ENCODE data around the gene STK11IP. TPM values are rescaled to one million over a fixed set of nuclear protein-coding genes. Genes with fewer than 3 reads are reported as not detected.

Gene STK11IP
- total RNA-seq, 2 donors from 2014 or later = 27.3 to 31.1 TPM

DNA sequence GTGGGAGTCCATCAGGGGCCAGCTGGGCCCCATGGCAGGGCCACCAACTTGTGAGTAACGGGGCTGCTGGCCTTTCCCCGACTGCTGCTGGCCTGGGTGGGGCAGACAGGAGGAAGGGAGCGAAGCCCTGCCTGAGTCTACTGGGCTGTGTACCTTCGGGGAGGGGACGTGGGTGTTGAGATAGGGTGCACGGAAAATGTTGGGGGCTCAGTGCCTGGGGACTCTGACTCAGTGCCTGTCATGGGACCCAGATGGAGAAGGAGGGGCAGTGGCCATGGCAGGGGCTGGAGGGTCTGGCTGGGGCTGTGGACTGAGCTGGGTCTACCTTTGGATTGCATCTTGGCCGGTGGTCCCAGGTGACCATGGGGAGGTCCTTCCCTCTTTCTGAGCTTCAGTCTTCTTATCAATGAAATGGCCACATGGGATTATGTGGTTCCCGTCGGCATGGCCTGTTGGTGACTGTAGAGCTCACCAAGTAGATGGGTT lies 33.8 kb downstream of the STK11IP start:
- peaks cover 6% of the 10 kb centered on the region for H3K27me3 ChIP-seq (ENCODE audit: control insufficient read depth, insufficient read depth, low read length, poor library complexity, severe bottlenecking)
- H3K27ac ChIP-seq (ENCODE audit: low read depth, low read length) = no peak overlapping the region
- no peaks in the 10 kb centered on the region for H3K27me3 Mint-ChIP-seq (ENCODE audit: insufficient read depth)
- DNase-seq = peak; percentile 24
- TF ChIP-seq, protein P1, sequence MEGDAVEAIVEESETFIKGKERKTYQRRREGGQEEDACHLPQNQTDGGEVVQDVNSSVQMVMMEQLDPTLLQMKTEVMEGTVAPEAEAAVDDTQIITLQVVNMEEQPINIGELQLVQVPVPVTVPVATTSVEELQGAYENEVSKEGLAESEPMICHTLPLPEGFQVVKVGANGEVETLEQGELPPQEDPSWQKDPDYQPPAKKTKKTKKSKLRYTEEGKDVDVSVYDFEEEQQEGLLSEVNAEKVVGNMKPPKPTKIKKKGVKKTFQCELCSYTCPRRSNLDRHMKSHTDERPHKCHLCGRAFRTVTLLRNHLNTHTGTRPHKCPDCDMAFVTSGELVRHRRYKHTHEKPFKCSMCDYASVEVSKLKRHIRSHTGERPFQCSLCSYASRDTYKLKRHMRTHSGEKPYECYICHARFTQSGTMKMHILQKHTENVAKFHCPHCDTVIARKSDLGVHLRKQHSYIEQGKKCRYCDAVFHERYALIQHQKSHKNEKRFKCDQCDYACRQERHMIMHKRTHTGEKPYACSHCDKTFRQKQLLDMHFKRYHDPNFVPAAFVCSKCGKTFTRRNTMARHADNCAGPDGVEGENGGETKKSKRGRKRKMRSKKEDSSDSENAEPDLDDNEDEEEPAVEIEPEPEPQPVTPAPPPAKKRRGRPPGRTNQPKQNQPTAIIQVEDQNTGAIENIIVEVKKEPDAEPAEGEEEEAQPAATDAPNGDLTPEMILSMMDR (conservative IDR thresholded peaks at IDR 0.05) = no peak
- H3K4me1 ChIP-seq (ENCODE audit: control insufficient read depth, insufficient read depth, low read length) = no peaks in the 10 kb centered on the region
- no peak overlapping the region for H3K4me3 ChIP-seq (ENCODE audit: low read length)
- WGBS, 2 experiments (ENCODE audit: insufficient coverage in 1 of 2, insufficient read length in 1 of 2) = 87 to 88% methylated on average over 5 to 9 of the region's 9 CpGs
- no peaks in the 10 kb centered on the region for H3K4me1 Mint-ChIP-seq
- no peaks in the 10 kb centered on the region for H3K9me3 ChIP-seq (ENCODE audit: control insufficient read depth, low read length)
- H3K27ac Mint-ChIP-seq = no peak overlapping the region
- H3K36me3 ChIP-seq (ENCODE audit: control insufficient read depth, insufficient read depth, low read length) = no peaks in the 10 kb centered on the region
- no peak overlapping the region for H3K4me3 Mint-ChIP-seq
- H3K9me3 Mint-ChIP-seq = no peaks in the 10 kb centered on the region
- no peak overlapping the region for H3K9ac ChIP-seq (ENCODE audit: extremely low read depth, low read length, poor library complexity, severe bottlenecking)
- H3K36me3 Mint-ChIP-seq (ENCODE audit: low read depth) = peaks cover 7% of the 10 kb centered on the region

DNA sequence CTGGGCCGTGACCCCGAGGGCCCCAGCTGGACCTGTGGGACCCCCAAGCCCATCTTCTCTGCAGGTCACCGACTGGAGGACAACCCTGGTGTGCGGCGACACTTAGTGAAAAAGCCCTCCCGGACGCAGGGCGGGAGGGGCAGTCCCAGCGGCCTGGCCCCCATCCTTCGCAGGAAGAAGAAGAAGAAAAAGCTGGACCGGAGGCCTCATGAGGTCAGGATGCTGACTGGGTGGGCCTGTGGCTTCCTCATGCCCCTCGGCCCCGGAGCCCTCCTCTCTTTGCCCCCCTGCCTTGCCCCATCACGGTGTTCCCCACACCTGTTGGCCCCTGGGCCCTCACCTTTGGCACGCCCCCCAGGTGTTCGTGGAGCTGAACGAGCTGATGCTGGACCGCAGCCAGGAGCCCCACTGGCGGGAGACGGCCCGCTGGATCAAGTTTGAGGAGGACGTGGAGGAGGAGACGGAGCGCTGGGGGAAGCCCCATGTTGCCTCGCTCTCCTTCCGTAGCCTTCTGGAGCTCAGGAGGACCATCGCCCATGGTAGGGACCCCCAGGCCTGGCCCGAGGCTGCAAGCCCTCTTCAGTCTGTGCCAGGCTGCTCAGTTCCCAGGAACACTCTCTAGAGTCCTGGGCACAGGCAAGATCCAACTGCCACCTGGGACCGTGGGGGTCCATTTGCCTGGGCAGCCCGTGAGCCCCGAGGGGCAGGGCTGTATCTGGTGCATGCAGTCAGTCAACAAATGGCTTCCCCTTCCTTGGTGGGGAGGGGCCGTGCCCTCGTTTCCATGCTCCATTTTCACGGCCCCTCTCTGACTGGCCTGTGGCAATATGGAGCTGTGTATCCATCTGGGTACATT lies 34.5 kb downstream of the STK11IP start:
- H3K36me3 Mint-ChIP-seq (ENCODE audit: low read depth) = peaks cover 8% of the 10 kb centered on the region
- TF ChIP-seq, protein P1 (conservative IDR thresholded peaks at IDR 0.05) = no peak
- no peaks in the 10 kb centered on the region for H3K4me1 Mint-ChIP-seq
- no peaks in the 10 kb centered on the region for H3K27me3 ChIP-seq (ENCODE audit: control insufficient read depth, insufficient read depth, low read length, poor library complexity, severe bottlenecking)
- H3K9ac ChIP-seq (ENCODE audit: extremely low read depth, low read length, poor library complexity, severe bottlenecking) = no peak overlapping the region
- WGBS, 2 experiments (ENCODE audit: insufficient coverage in 1 of 2, insufficient read length in 1 of 2) = 90 to 100% methylated on average over 11 to 34 of the region's 34 CpGs
- H3K27ac Mint-ChIP-seq = no peak overlapping the region
- H3K9me3 ChIP-seq (ENCODE audit: control insufficient read depth, low read length) = no peaks in the 10 kb centered on the region
- H3K4me1 ChIP-seq (ENCODE audit: control insufficient read depth, insufficient read depth, low read length) = no peaks in the 10 kb centered on the region
- peak; percentile 32 for DNase-seq
- no peaks in the 10 kb centered on the region for H3K9me3 Mint-ChIP-seq
- no peaks in the 10 kb centered on the region for H3K36me3 ChIP-seq (ENCODE audit: control insufficient read depth, insufficient read depth, low read length)
- no peaks in the 10 kb centered on the region for H3K27me3 Mint-ChIP-seq (ENCODE audit: insufficient read depth)
- no peak overlapping the region for H3K4me3 Mint-ChIP-seq
- no peak overlapping the region for H3K4me3 ChIP-seq (ENCODE audit: low read length)
- H3K27ac ChIP-seq (ENCODE audit: low read depth, low read length) = no peak overlapping the region

DNA sequence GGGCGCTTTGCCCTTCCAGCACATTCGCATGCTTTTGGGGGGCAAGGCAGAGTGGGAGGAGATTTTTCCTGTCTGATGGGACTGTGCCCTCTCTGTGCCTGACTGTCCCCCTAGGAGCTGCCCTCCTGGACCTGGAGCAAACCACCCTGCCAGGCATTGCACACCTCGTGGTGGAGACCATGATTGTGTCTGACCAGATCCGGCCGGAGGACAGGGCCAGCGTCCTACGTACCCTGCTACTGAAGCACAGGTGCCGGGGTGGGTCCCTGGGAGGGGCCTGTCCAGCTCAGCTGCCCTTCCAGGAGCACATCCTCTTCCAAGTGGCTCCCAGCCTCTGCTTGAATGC lies 35.1 kb downstream of the STK11IP start:
- H3K27ac Mint-ChIP-seq = no peak overlapping the region
- WGBS, 2 experiments (ENCODE audit: insufficient coverage in 1 of 2, insufficient read length in 1 of 2) = 91 to 100% methylated on average over 7 to 8 of the region's 8 CpGs

More for the DNA sequence above, 35.1 kb downstream of the STK11IP start:
- Histone ChIP-seq H3K27ac (ENCODE audit: low read depth, low read length) (no peak overlapping the region), H3K36me3 (ENCODE audit: control insufficient read depth, insufficient read depth, low read length) (no peaks in the 10 kb centered on the region), H3K4me1 (ENCODE audit: control insufficient read depth, insufficient read depth, low read length) (no peaks in the 10 kb centered on the region), H3K9me3 (ENCODE audit: control insufficient read depth, low read length) (no peaks in the 10 kb centered on the region), H3K4me3 (ENCODE audit: low read length) (no peak overlapping the region), H3K9ac (ENCODE audit: extremely low read depth, low read length, poor library complexity, severe bottlenecking) (no peak overlapping the region), H3K27me3 (ENCODE audit: control insufficient read depth, insufficient read depth, low read length, poor library complexity, severe bottlenecking) (no peaks in the 10 kb centered on the region)
- TF ChIP-seq, protein P1 (conservative IDR thresholded peaks at IDR 0.05) = no peak
- no peaks in the 10 kb centered on the region for H3K27me3 Mint-ChIP-seq (ENCODE audit: insufficient read depth)
- no peak for DNase-seq
- H3K36me3 Mint-ChIP-seq (ENCODE audit: low read depth) = peaks cover 9% of the 10 kb centered on the region
- H3K4me3 Mint-ChIP-seq = no peak overlapping the region
- no peaks in the 10 kb centered on the region for H3K9me3 Mint-ChIP-seq
- H3K4me1 Mint-ChIP-seq = no peaks in the 10 kb centered on the region
